ENCODE data around the gene ZNF385D.

ZNF385D gene

DNA sequence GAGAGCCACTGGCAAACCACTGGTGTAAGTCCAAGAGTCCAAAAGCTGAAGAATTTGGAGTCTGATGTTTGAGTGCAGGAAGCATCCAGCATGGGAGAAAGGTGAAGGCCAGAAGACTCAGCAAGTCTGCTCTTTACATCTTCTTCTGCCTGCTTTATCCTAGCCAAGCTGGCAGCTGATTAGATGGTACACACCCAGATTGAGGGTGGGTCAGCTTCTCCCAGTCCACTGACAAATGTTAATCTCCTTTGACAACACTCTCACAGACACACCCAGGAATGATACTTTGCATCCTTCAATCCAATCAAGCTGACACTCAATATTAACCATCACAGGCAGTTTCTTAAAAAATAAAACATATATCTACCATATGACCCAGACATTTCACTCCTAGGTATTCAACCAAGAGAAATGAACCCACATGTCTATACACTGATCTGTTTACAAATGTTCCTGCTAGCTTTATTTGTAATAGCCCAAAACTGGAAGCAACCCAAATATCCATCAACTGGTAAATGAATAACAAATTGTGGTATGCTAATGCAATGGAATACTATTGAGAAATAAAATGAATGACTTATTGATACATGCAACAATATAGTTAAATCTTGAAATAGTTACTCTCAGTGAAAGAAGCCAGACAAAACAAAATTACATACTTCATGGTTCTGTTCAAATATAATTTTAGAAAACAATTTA lies 373.8 kb downstream of the ZNF385D start:
- H3K18ac ChIP-seq (ENCODE audit: low read depth in 1 of 2, low read length in 2 of 2): no peak overlapping the region

DNA sequence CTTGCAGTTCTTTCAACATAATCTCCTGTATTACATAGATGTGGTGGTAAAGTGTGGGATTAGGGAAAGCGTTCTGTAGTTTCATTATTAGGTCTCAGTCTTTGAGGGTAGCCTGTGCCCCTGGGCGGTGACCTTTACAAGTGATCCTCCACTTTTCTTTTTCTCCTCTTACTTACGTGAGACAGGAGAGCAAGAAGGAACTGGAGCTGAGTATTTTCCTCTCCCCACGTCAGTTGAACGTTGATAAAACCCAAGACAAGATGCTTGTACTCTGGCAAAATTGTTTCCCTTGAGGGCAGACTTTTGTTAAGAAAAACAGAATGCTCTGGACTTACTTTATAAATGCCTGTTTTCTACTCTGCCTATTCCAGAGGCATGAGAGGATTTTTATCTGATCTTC lies 378.7 kb downstream of the ZNF385D start:
- no peak overlapping the region for H3K4me2 ChIP-seq (ENCODE audit: low read length, poor library complexity, severe bottlenecking)
- no peak overlapping the region for H2AK5ac ChIP-seq (ENCODE audit: low read length, severe bottlenecking)
- H4K91ac ChIP-seq (ENCODE audit: low read length): no peak overlapping the region
- no peaks in the 10 kb centered on the region for H3K27me3 ChIP-seq (ENCODE audit: control insufficient read depth in 1 of 2, insufficient read depth in 1 of 2, low read length in 2 of 2)
- H3K4ac ChIP-seq (ENCODE audit: low read depth in 1 of 2, low read length in 2 of 2): no peak overlapping the region
- peaks cover 1% of the 10 kb centered on the region for H3K4me1 ChIP-seq (ENCODE audit: control insufficient read depth, insufficient read depth, low read depth, low read length)
- no peaks in the 10 kb centered on the region for H3K36me3 ChIP-seq (ENCODE audit: control insufficient read depth in 1 of 2, insufficient read depth in 2 of 2, low read depth in 1 of 2, low read length in 2 of 2)
- H2AFZ ChIP-seq (ENCODE audit: low read depth, low read length): no peak overlapping the region
- DNase-seq: no peak
- no peak overlapping the region for H4K8ac ChIP-seq (ENCODE audit: low read length)
- H2BK5ac ChIP-seq (ENCODE audit: low read depth, low read length, poor library complexity, severe bottlenecking): no peak overlapping the region
- H3K27ac ChIP-seq (ENCODE audit: low read length, poor library complexity, severe bottlenecking): no peak overlapping the region
- H2BK15ac ChIP-seq (ENCODE audit: low read depth, poor library complexity, severe bottlenecking): no peak overlapping the region
- H3K79me1 ChIP-seq (replicated peaks; ENCODE audit: low read length, poor library complexity, severe bottlenecking): no peaks in the 10 kb centered on the region
- H2BK12ac ChIP-seq (ENCODE audit: low read length in 2 of 2): no peak overlapping the region
- H3K18ac ChIP-seq (ENCODE audit: low read depth in 1 of 2, low read length in 2 of 2): no peak overlapping the region
- no peaks in the 10 kb centered on the region for H3K9me3 ChIP-seq (ENCODE audit: control insufficient read depth, low read length)
- H3K14ac ChIP-seq (ENCODE audit: low read length in 2 of 2): no peak overlapping the region
- no peak overlapping the region for H3K4me3 ChIP-seq (ENCODE audit: insufficient read depth in 1 of 2, low read depth in 1 of 2, low read length in 2 of 2)
- no peak overlapping the region for H3K9ac ChIP-seq (ENCODE audit: low read length)
- no peak overlapping the region for H3K23ac ChIP-seq (ENCODE audit: low read length in 2 of 2)
- H2BK120ac ChIP-seq (ENCODE audit: low read depth, low read length): no peak overlapping the region
- 39% methylated on average over 4 of the region's 5 CpGs for WGBS

More for the DNA sequence above, 373.8 kb downstream of the ZNF385D start:
- no peak overlapping the region for H4K8ac ChIP-seq (ENCODE audit: low read length)
- no peaks in the 10 kb centered on the region for H3K27me3 ChIP-seq (ENCODE audit: control insufficient read depth in 1 of 2, insufficient read depth in 1 of 2, low read length in 2 of 2)
- H3K36me3 ChIP-seq (ENCODE audit: control insufficient read depth in 1 of 2, insufficient read depth in 2 of 2, low read depth in 1 of 2, low read length in 2 of 2): no peaks in the 10 kb centered on the region
- H2BK120ac ChIP-seq (ENCODE audit: low read depth, low read length): no peak overlapping the region
- H2BK12ac ChIP-seq (ENCODE audit: low read length in 2 of 2): no peak overlapping the region
- no peak overlapping the region for H2AK5ac ChIP-seq (ENCODE audit: low read length, severe bottlenecking)
- H3K27ac ChIP-seq (ENCODE audit: low read length, poor library complexity, severe bottlenecking): no peak overlapping the region
- H2AFZ ChIP-seq (ENCODE audit: low read depth, low read length): no peak overlapping the region
- no peak overlapping the region for H3K4ac ChIP-seq (ENCODE audit: low read depth in 1 of 2, low read length in 2 of 2)
- no peaks in the 10 kb centered on the region for H3K79me1 ChIP-seq (replicated peaks; ENCODE audit: low read length, poor library complexity, severe bottlenecking)
- H3K9me3 ChIP-seq (ENCODE audit: control insufficient read depth, low read length): no peaks in the 10 kb centered on the region
- peaks cover 1% of the 10 kb centered on the region for H3K4me1 ChIP-seq (ENCODE audit: control insufficient read depth, insufficient read depth, low read depth, low read length)
- no peak overlapping the region for H3K14ac ChIP-seq (ENCODE audit: low read length in 2 of 2)
- H2BK5ac ChIP-seq (ENCODE audit: low read depth, low read length, poor library complexity, severe bottlenecking): no peak overlapping the region
- no peak overlapping the region for H3K9ac ChIP-seq (ENCODE audit: low read length)
- no peak overlapping the region for H3K23ac ChIP-seq (ENCODE audit: low read length in 2 of 2)
- no peak overlapping the region for H4K91ac ChIP-seq (ENCODE audit: low read length)
- no peak overlapping the region for H3K4me3 ChIP-seq (ENCODE audit: insufficient read depth in 1 of 2, low read depth in 1 of 2, low read length in 2 of 2)
- no peak overlapping the region for H2BK15ac ChIP-seq (ENCODE audit: low read depth, poor library complexity, severe bottlenecking)
- DNase-seq: no peak
- H3K4me2 ChIP-seq (ENCODE audit: low read length, poor library complexity, severe bottlenecking): no peak overlapping the region
